ENCODE measurements around the gene GLG1.

- TF ChIP-seq, protein P1, sequence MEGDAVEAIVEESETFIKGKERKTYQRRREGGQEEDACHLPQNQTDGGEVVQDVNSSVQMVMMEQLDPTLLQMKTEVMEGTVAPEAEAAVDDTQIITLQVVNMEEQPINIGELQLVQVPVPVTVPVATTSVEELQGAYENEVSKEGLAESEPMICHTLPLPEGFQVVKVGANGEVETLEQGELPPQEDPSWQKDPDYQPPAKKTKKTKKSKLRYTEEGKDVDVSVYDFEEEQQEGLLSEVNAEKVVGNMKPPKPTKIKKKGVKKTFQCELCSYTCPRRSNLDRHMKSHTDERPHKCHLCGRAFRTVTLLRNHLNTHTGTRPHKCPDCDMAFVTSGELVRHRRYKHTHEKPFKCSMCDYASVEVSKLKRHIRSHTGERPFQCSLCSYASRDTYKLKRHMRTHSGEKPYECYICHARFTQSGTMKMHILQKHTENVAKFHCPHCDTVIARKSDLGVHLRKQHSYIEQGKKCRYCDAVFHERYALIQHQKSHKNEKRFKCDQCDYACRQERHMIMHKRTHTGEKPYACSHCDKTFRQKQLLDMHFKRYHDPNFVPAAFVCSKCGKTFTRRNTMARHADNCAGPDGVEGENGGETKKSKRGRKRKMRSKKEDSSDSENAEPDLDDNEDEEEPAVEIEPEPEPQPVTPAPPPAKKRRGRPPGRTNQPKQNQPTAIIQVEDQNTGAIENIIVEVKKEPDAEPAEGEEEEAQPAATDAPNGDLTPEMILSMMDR (IDR thresholded peaks at IDR 0.05; ENCODE audit: low read depth, low read length): no peak
- TF ChIP-seq EZH2phosphoT487 (IDR thresholded peaks at IDR 0.05; ENCODE audit: low read depth): no peak
These were observed 14.9 kb downstream of the GLG1 start for GRCh38 chr16:74591876-74592650.
